Activated naive CD4-positive, alpha-beta T cell treated with anti-CD3 and anti-CD28 coated beads, Interleukin-2, amount 50 U/mL, for 72 hours (primary cell): ENCODE data around the gene ACSL5. TPM values are rescaled to one million over a fixed set of nuclear protein-coding genes. Genes with fewer than 3 reads are reported as not detected.
A peak's percentile ranks its signal among the peaks of the same experiment; 100 is the strongest.
"Not testable (repeated sequence)": the region's sequence is repeated elsewhere in the genome, so short reads cannot be mapped to it uniquely, and the experiment has no call there.

ENCODE experiments used
- ATAC-seq, 2 donors: fragments of 150-1000 bp; cut with Tn5 transposase; 2 replicates each; pipeline ENCODE4 v1.10.0; 2021; ENCODE audit warnings: mild to moderate bottlenecking in 2 of 2, moderate library complexity in 2 of 2
- DNase-seq, 2 donors: peaks; one replicate each; pipeline ENCODE4 v3.0.0; 2021 to 2022; ENCODE audit warnings: low spot score in 2 of 2
- H3K27ac Mint-ChIP-seq, 2 donors: one replicate each; pipeline ENCODE4 v1.8.0; 2022; ENCODE audit warnings: mild to moderate bottlenecking in 2 of 2, mixed read lengths in 2 of 2
- H3K36me3 Mint-ChIP-seq, 2 donors: one replicate each; pipeline ENCODE4 v1.8.0; 2022; ENCODE audit warnings: mixed read lengths in 2 of 2
- H3K9me3 Mint-ChIP-seq, 2 donors: one replicate each; pipeline ENCODE4 v1.8.0; 2022; ENCODE audit warnings: mixed read lengths in 2 of 2
- total RNA-seq, 2 donors: library from RNA; stranded (reverse); gene quantifications; one replicate each; pipeline ENCODE4 v1.2.3, GENCODE V29; 2022

Gene ACSL5
- total RNA-seq, 2 donors from 2014 or later: 29.4 to 49.5 TPM

GRCh38 chr10:112456533-112456932 is 82.6 kb downstream of the ACSL5 start:
- DNase-seq: no peak
- Mint-ChIP-seq H3K36me3 (peaks cover 0 to 8% of the 10 kb centered on the region in 2 donors), H3K9me3 (no peaks in the 10 kb centered on the region), H3K27ac (no peak overlapping the region)
- no peak for ATAC-seq

GRCh38 chr10:112460366-112460765 is 86.5 kb downstream of the ACSL5 start:
- ATAC-seq: no peak
- no peak overlapping the region for H3K27ac Mint-ChIP-seq

GRCh38 chr10:112461029-112461887 is 87.3 kb downstream of the ACSL5 start:
- ATAC-seq (peak; percentile 95), DNase-seq (peak; percentile 45 to 55)
- H3K27ac Mint-ChIP-seq: peak overlapping the region; percentile 98
- peaks cover 5 to 36% of the 10 kb centered on the region in 2 donors for H3K36me3 Mint-ChIP-seq
- H3K9me3 Mint-ChIP-seq: peaks cover 0 to 7% of the 10 kb centered on the region in 2 donors

More at GRCh38 chr10:112460366-112460765, 86.5 kb downstream of the ACSL5 start:
- H3K9me3 Mint-ChIP-seq: peaks cover 0 to 5% of the 10 kb centered on the region in 2 donors
- H3K36me3 Mint-ChIP-seq: peaks cover 5 to 27% of the 10 kb centered on the region in 2 donors
- no peak for DNase-seq

DNA sequence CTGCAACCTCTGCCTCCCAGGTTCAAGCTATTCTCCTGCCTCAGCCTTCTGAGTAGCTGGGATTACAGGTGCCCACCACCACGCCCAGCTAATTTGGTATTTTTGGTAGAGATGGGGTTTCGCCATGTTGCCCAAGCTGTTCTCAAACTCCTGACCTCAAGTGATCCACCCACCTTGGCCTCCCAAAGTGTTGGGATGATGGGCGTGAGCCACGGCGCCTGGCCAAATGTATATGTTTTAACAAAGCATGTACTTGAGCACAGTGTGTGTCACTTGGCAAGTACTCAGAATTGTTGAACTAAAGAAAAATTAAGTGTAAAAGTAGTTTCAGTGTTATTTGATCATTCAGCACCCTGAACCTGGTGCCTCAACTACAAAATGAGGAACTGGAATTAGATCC is 90.2 kb downstream of the ACSL5 start:
- not testable (repeated sequence) for DNase-seq, H3K9me3 Mint-ChIP-seq, ATAC-seq
- Mint-ChIP-seq H3K27ac (peak overlapping the region in 1 of 2 donors; percentile 85), H3K36me3 (peaks cover 5 to 36% of the 10 kb centered on the region in 2 donors)

- peak overlapping the region in 1 of 2 donors; percentile 49 for H3K27ac Mint-ChIP-seq
Measured at GRCh38 chr10:112465299-112465883, 91.5 kb downstream of the ACSL5 start.

DNA sequence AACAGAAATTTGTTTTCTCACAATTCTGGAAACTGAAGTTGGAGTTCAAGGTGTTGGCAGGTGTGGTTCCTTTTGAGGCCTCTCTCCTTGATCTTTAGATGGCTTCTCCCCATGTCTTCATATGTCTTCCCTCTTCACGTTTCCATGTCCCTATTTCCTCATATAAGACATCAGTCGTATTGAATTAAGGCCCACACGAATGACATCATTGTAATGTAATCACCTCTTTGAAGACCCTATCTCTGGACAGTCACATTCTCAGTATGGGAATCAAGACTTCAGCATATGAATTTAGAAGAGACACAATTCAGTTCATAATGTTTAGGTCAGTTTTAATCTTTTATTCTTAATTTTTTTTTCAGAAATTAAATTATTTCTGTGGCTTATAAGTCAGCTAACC is 92.9 kb downstream of the ACSL5 start:
- H3K9me3 Mint-ChIP-seq: peaks cover 0 to 7% of the 10 kb centered on the region in 2 donors
- H3K27ac Mint-ChIP-seq: no peak overlapping the region
- peaks cover 5 to 26% of the 10 kb centered on the region in 2 donors for H3K36me3 Mint-ChIP-seq
- DNase-seq (no peak), ATAC-seq (no peak)

More at GRCh38 chr10:112465299-112465883, 91.5 kb downstream of the ACSL5 start:
- no peak for DNase-seq
- peaks cover 0 to 7% of the 10 kb centered on the region in 2 donors for H3K9me3 Mint-ChIP-seq
- H3K36me3 Mint-ChIP-seq: peaks cover 5 to 36% of the 10 kb centered on the region in 2 donors
- peak; percentile 55 to 66 for ATAC-seq

- peaks cover 0 to 7% of the 10 kb centered on the region in 2 donors for H3K9me3 Mint-ChIP-seq
- ATAC-seq: no peak
- no peak overlapping the region for H3K27ac Mint-ChIP-seq
- no peak for DNase-seq
- peaks cover 5 to 22% of the 10 kb centered on the region in 2 donors for H3K36me3 Mint-ChIP-seq
Measured at GRCh38 chr10:112467541-112468075, 93.7 kb downstream of the ACSL5 start.

DNA sequence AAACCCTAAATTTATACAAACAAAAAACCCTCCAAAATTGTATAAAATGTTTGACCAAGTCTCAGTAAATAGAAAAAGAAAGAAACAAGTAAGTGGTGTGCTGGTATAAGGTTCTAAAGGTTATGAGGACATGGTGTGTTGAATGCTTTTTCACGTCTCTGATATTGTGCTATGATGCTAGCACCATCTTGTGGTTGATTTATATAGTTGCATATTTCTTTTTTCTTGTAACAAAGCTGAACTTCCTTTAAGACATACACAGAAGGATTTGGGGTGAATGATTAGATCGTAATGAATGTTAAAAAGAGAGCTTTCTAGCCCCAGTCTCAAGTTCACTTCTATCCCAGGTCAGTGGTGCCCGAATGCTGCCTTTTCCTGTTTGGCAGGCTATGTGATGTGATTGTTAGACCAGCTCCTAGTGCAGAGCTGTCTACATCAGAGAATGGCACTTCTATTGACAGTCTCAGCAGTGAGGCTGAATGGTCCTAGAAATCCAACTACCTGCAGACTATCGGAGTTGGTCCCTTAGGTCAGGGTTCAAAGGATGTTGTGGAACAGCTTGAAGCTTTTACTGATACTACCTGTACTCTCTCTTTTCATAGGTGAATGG is 98.1 kb downstream of the ACSL5 start:
- Mint-ChIP-seq H3K27ac (no peak overlapping the region), H3K9me3 (no peaks in the 10 kb centered on the region), H3K36me3 (no peaks in the 10 kb centered on the region)
- peak; percentile 51 to 58 for ATAC-seq
- no peak for DNase-seq

GRCh38 chr10:112475575-112476218 is 101.8 kb downstream of the ACSL5 start:
- H3K36me3 Mint-ChIP-seq: no peaks in the 10 kb centered on the region
- no peak overlapping the region for H3K27ac Mint-ChIP-seq
- DNase-seq: no peak
- ATAC-seq: no peak
- H3K9me3 Mint-ChIP-seq: no peaks in the 10 kb centered on the region

Other genes with a start within 250 kb of the ACSL5 start
- 1 to 10 TPM; 6.3 to 7.5 TPM for gene GPAM, start 190.4 kb upstream of the ACSL5 start, total RNA-seq
- not detected for gene TECTB, start 90.7 kb upstream of the ACSL5 start, total RNA-seq
- 10 to 100 TPM; 47.8 to 54.5 TPM for gene ZDHHC6, start 72.8 kb downstream of the ACSL5 start, total RNA-seq
- 10 to 100 TPM; 39.7 to 40.8 TPM for gene VTI1A, start 73.1 kb downstream of the ACSL5 start, total RNA-seq